HG03097 (cell line): ENCODE measurements around the gene TIGAR.

Experiments used
- ATAC-seq: cut with Tn5 transposase; IDR thresholded peaks from one replicate; pipeline ENCODE4 v1.9.1; 2021; ENCODE audit not compliant: unreplicated experiment, low FRiP score

The TIGAR gene

DNA sequence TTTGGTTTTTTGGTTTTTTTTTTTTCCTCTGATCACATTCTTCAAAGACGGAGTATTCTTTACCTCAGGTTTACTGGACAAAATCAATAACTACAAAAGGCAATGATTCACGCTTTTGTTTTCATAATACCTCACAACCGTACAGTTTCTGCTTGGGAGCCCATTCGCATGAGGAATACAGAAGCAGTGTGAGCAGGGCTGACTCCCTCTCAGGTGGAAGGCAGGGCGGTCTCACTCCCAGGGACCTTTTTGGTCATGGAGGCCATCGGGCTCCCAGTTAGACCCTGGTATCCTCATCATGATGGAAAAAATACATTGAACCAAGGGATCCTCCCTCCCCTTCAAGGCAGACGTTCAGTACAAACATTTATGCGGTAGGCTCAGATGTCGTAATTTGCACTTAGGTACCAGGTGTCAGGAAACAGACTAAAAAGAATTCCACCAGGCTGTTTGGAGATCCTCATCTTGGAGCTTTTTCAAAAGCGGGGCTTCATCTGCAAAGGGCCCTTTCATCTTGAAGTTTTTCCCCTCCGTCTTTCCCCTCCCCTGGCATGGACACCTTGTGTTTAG lies 19.0 kb upstream of the TIGAR start:
- ATAC-seq = no peak

DNA sequence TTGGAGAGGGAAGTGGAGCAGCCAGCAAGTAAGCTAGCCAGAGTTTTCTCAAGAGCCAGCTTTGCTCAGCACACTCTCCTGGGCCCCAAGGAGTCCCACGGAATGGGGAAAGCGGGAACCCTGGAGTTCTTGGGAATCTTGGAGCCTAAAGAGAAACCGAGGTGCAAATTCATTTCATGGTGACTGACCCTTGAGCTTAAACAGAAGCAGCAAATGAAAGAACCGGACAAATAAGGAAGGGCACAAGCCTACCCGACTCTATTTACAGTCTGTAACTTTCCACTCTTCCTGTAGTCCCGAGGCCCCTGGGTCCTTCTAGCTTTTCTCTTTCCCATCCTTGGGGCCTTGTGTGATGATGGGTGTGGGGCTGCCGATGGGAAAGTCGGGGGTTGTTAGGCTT lies 18.1 kb upstream of the TIGAR start:
- ATAC-seq = no peak

DNA sequence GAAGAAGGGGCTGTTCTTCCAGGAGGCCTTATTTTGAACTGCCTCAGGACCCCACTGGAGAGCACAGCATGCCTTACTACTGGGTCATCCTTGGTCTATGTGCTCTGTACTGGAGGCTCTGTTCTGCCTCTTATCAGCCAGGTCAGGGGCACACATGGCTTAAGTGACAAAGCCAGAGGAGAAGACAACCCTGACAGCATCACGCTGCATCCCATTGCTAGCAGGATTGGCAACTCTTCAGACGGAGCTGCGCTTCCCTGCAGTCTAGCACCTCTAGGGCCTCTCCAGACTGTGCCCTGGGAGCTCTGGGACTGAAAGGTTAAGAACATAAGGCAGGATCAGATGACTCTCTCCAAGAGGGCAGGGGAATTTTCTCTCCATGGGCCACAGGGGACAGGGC lies 17.3 kb upstream of the TIGAR start:
- ATAC-seq = no peak

DNA sequence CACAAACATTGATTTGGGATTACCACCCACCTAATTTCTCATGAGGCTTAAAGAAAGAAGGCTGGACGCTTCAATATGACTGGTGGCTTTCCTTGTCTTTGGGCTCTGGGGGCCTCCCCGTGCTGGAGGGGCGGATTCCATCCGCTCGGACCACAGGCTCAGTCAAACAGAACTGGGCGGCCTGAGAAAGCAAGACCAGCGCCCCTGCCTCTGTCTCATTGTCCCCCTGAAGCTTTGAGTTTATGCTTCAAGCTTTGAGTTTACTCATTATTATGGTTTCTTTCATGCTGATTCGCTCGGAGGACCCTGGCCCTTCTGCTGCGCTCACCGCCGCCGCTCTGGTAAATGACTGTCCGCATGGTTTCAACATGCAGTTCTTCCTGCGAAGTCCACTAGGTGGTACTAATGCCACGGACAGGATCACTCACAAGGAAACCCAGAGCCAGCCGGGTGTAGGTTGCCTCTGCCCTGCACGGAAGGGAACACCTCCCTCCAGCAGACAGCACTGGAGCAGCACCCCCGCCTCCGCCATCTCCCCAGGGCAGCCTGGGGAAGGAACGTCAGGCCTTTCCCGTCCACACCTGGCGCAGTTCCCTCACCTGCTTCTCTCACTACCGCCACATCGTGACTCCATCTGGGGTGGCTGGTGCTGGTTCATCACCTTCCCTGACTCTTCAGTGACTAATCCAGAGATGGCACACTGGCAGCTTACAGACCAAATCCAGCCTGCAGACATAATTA lies 13.2 kb upstream of the TIGAR start:
- ATAC-seq = no peak

DNA sequence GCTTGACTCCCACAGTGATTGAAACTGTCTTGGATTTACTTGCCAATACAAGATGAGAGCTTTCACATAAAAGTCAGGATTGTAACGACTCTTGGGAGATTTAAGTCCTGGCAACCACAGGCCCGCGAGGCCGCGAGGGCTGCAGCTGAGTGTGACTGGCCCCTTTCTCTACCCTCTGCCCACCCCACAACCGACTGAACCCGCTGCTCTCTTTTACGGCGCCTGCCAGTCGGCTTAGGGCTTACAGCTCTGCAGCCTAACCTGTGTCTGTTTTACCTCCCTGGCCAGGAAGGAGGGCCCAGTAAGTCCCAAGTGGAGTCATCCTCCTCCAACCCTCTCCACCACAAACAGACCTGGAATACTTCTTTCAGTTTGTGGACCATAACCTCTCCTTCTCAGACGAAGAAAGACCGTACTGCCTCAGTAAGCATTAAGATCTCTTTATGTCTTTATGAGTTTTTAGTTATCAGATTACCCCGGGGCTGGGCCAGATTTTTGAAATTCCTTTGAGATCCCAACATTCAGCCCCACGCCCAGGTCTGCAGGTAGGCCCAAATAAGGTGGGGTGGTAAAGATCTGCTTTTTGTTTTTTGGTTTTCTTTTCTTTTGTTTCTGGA lies 12.6 kb upstream of the TIGAR start:
- no peak for ATAC-seq

DNA sequence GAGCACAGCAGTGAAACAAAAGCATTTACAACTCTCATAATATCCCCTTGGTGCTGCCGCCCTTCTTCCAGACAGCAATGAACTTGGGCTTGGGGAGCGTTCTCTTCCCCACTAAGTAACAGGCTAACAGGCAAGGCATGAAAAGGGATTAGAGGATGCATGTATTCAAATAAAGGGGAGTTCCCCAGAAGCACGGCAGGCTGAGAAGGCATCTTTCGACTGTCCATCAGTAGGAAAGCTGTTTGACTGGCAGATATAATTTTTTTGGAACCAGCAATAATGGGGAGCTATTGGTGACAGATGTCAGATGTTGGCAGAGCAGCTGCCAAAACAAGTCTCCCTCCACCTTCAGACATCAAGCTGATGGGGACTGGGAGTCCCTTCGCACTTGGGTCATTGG lies 9.2 kb upstream of the TIGAR start:
- no peak for ATAC-seq

DNA sequence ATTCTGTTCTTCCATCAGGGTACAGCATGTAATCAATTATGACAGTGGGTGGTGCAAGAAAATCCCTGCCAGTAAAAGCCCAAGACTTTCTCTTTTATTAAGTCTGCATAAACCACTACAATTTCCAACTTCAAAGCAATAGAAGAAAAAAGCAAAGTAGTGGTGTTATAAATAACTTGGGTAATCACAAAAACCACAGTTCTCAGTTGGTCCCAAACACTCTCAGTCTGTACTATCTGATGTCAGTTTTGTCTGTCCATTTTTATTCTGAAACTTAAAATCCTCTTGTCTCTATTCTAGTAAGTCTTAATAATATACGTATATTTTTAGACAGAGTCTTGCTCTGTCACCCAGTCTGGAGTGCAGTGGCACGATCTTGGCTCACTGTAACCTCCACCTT lies 8.8 kb upstream of the TIGAR start:
- ATAC-seq = no peak

DNA sequence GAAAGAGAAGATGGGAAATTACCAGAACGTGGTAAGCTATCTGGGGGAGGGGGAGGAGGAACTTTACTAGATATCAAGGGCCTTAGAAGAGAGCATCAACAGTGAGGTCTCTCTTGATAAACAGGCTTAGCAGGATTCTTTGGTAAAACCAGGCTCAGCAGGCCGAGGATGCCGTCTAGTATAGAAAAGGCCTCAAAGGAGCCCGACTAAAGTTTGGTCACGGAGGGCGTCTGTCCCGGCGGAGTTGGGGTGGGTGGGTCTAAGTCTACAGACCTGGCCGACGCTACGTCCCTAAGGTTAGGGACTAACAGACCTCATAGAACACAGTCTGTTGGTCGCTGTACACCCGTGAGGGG lies 538 bp upstream of the TIGAR start:
- ATAC-seq = peak; percentile 26

DNA sequence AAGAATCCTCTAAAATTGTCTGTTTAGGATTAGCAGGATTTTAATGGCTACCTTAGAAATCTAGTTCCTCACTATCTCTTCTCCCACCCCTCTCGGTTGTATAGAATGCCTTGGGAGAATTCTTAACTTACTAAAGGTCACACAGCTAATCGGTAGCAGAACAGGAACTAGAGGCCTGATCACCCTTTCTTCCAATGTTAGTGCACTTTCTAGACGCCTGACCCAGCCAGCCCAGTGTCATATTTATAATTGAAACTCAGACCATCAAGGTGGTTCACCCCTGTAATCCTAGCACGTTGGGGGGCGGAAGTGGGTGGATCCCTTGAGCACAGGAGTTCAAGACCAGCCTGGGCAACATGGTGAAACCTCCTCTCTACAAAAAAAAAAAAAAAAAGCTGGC lies 1.7 kb downstream of the TIGAR start:
- no peak for ATAC-seq

DNA sequence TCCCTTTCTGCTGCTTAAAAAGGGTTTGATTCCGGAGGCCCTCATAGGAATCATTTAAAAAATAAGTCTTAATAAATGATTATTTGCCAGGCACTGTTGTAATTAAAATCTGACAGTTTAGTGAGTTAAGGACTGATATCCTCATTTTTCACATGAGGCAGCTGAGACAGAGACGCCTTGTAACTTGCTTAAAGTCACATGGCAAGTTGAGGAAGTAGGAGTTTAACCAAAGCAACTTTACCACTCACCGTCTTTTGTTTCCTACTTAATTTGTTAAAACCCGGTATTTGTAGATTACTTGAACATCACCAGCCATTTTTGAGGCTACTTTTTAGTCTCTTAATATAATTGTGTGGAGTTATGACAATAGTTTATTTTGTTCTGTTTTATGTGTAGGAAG lies 2.4 kb downstream of the TIGAR start:
- ATAC-seq = no peak

DNA sequence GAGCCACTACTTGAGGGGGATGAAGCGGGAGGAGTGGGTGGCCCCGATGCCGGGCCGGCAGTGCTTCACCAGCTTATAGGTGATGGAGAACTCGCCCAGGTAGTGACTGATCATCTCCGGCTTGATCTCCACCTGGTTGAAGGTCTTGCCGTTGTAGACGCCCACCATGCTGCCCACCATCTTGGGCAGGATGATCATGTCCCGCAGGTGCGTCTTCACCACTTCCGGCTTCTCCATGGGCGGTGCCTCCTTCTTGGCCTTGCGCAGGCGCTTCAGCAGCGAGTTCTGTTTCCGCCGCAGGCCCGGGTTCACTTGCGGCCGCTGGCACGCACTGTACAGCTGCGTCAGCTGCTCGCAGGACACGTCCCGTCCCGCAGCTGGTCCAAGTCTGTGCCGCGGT lies 3.4 kb downstream of the TIGAR start:
- no peak for ATAC-seq

DNA sequence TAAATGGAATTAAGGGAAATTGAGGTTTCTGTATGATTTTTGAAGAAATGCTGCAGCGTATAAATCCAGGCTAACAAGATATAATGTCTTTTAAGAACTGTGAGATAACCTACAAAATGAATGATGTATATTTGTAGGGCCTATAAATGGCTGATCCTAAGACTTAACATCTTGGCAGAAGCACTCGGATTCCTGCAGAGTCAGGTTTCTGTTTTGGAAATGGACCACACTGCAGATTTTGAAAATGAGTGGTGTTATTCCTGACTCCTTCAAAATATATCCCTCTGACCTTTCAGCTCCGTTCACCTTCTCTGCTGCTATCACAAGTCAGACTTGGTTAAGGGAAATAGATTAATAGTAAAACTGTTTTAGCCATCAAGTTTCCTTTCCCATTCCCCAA lies 5.0 kb downstream of the TIGAR start:
- ATAC-seq = no peak

DNA sequence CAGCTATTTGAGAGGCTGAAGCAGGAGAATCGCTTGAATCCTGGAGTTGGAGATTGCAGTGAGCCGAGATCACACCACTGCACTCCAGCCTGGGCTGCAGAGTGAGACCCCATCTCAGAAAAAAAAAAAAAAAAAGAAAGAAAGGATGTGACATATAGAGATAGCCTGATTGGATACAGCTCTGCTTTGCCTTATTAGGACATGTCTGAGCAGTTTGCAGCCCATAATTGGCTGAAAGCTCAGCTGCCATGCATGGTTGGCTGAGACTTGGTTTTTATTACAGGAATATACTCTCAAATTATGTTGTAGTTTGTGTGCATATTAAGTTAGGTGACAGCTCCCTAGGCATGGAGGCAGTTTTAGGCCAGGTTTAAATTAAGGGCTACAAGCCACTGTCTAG lies 6.3 kb downstream of the TIGAR start:
- no peak for ATAC-seq

DNA sequence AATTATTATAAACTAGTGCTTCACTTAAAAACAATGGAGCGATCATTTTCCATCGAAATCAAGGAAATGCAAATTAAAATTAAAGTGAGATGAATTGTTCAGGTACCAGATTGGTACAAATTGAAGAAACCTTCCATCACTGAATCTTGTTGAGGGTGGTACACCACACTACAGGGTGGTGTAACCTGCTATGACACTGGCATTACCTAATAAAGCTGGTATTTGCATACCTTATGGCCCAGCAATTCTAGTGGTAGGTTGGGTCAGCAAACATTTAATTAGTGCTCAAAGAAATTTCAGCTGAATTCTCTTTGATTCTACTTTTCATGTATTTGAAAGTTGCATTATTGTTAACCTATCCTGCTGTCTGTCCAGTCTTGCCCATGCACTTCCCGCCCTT lies 9.2 kb downstream of the TIGAR start:
- ATAC-seq = no peak

DNA sequence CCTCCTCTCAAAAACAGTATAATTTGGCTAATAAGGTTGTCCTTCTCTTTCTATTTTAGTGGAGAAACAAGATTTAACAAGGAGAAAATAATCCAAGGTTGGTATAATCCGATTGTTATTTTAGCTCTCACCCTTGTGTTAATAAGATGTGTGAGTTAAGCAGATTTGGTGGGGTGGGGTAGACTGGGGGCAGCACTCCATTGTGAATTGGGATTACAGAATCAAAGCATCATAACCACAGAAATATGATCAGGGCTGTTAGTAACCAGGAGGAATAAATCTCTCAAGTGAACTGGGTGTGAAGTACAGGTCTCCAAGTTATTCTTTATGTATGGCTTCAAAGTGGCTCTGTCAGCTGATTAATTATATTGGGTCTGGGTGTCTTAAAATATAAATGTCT lies 10.2 kb downstream of the TIGAR start:
- ATAC-seq = no peak

DNA sequence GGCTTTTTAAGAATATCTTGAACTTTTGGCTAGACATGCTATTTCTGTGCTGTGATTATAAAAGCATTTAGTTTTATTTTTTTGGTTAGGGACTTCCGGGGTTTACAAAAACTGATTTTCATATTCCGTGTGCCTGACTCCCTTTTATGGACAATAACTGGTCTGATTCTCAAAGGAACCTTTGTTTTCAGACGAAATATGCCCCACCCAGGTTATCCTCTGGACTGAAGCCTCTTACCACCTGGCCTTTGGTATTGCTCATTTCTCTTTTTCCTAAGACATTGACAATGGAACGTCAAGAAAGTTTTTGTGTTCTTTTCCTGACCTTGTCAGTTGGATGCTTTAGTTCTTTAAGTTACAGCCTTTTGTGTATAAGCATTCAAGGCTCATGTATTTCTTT lies 10.8 kb downstream of the TIGAR start:
- ATAC-seq = no peak

DNA sequence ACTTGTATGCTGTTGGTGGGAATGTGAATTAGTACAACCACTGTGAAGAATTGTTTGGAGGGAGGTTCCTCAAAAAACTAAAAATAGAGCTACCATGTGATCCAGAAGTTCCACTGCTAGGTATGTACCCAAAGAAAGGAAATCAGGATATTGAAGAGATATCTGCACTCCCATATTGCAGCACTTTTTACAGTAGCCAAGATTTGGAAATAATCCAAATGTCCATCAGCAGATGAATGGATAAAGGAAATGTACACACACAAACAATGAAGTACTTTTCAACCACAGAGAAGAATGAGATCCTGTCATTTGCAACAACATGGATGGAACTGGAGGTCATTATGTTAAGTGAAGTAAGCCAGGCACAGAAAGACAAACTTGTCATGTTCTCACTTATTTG lies 25.9 kb downstream of the TIGAR start:
- ATAC-seq = no peak

DNA sequence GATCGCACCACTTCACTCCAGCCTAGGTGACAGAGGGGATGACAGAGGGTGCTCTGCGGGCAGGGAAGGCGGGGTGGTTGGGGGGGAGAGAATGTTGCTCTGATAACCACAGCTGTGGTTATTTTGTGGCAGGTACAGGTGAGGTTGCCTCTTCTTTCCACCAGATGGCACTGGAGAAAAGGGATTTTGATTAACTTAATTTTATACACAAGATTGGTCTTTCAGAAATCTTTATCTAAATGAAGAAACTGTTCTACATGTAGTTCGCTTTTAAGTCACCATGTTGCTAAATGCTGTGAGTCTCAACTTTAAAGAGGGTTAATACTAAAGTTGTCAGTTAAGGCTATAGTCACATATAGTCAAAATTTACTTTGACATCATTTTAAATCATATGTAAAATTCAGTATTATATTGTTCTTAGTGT lies 32.8 kb downstream of the TIGAR start:
- ATAC-seq = no peak

DNA sequence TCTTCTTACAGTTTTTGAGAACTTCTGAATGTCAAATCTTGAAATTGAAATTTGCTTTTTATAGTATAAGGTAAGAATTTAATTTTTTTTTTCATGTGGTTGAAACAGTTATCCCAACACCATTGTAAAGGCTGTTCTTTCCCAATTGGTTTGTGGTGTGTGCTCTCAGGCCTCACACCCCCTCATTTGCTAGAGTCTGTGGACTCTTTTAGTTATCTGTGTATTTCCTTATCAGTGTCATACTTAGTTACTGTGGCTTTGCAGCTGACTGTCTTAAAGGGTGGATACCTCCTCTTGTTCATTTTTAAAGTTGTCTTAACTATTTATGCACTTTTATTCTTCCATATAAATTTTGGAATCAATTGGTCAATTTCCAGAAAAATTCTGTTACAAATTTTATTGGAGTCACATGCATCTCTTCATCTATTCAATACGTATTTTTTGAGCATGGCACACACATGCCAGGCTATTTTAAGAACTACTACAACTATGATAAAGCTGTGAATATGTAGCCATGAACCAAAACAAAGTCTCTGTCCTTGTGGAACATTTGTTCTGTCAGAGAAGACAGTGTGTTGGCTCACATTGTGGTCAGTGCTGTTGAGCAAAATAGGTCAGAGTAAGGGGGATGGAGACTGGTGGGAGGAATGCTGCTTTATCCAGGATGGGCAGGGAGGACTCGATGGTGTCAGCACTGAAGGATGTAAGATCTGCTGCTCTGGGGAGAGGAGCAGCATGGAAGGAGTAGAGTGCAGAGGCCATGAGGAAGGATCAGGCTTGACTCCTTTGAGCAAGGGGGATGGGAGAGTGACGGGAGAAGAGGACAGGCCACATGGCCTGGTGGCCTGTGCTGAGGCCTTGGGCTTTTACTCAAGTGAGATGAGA lies 34.4 kb downstream of the TIGAR start:
- ATAC-seq = no peak

DNA sequence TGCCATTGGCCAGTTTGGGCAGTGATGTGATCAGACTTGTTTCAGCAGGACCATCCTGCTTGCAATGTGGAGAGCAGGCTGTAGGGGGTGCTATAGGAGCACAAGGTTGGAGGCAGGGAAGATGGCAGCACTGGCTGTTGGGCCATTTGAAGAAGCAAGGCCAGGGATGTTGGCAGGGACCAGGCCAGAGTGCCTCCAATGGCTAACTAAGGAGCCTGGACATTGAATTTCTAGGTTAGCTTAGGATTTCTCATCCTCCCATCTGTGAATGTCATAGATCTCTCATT lies 35.0 kb downstream of the TIGAR start:
- no peak for ATAC-seq

DNA sequence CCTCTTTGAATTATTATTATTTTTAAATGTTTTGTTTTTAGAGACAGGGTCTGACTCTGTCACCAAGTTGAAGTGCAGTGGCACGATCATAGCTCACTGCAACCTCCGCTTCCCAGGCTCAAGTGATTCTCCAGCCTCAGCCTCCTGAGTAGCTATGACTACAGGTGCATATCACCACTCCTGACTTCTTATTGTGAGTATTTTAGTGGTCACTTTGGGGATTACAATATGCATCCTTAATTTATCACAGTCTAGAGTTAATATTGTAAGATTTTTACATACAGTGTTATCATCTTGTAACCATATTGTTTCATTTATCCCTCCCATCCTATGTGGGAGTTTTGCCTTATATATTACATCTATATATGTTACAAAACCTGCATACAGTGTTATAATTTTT lies 45.1 kb downstream of the TIGAR start:
- ATAC-seq = no peak

DNA sequence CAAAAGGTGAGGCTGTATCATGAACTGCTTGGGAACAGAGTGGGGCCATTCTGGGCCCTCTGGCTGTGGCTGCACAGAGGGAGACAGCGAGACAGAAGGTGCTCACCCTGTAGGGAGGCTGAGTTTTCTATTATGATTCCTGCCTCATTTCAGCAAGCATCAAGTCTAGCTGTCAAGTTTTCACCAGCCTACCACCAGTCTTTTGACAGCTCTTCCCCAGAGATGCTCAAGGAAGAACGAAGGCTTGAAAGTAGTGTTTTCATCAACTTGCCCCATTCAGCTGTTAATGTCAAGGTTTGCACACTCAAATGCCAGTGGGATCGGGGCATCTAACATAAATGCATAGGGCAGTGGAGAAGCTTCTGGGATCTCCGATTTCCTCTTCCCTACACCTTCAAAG lies 48.5 kb downstream of the TIGAR start:
- no peak for ATAC-seq
